NB4 (cell line): ENCODE data around the gene TEX55.

ENCODE experiments used
- CTCF ChIP-seq: IDR thresholded peaks from one replicate; pipeline ENCODE4 v1.5.1; 2012; ENCODE audit warnings: low read depth, low read length
- MAX ChIP-seq: IDR thresholded peaks from 2 replicates; pipeline ENCODE4 v1.6.1; 2011; ENCODE audit warnings: low read depth, low read length
- MYC ChIP-seq: IDR thresholded peaks from 2 replicates; pipeline ENCODE4 v1.6.1; 2011; ENCODE audit warnings: low read depth, low read length
- POLR2A ChIP-seq: IDR thresholded peaks from 2 replicates; pipeline ENCODE4 v1.6.1; 2011; ENCODE audit warnings: mild to moderate bottlenecking; ENCODE audit not compliant: insufficient read length; ENCODE audit errors: extremely low read depth

- TF ChIP-seq MYC: no peak
- TF ChIP-seq CTCF: no peak
- no peak for TF ChIP-seq POLR2A
- TF ChIP-seq MAX: no peak
Observed at GRCh38 chr3:119147494-119147893, 1.5 kb downstream of the TEX55 start.
